Activated CD4-positive, alpha-beta T cell treated with anti-CD3 and anti-CD28 coated beads, Interleukin-2, Interleukin-4, amounts not matched to agents 100 ng/mL and 50 ng/mL, durations not matched to agents 16 hours and 8 hours (primary cell): ENCODE data around the gene SLC4A2.
"Not testable (repeated sequence)": the region's sequence is repeated elsewhere in the genome, so short reads cannot be mapped to it uniquely, and the experiment has no call there.

ENCODE experiments used
- DNase-seq: peaks from one replicate; pipeline ENCODE4 v3.0.0-alpha.2; 2020; ENCODE audit warnings: low spot score

The SLC4A2 gene

DNA sequence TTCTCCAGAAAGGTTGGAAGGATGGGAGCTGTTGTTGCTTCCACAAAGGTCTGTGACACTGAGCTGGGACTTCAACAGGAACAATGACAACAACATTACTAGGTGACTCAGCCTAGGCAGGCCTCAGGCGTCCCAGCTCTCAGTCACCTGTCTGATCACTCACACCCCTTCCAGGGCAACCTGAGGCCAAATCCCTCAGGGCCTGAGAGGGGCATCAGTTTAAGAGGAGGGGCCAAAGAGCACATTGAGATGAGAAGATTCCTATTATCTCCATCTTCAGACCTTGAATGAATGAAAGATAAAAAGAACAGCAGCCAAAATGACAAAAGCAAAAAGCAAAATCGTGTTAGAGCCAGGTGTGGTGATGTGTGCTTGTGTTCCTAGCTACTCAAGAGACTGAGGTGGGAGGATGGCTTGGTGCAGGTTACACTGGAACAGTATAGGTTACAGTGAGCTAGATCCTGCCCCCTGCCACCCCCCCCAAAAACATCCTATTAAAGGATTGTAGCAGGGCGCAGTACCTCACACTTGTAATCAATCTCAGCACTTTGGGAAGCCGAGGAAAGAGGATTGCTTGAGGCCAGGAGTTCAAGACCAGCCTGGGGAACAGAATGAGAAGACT is 34.8 kb upstream of the SLC4A2 start, which contains the start of gene ATG9B:
ATG9B (minus strand) TSS at position 60 of the 622 bp plus-strand sequence. CDS start 71 bp downstream, outside the sequence.
- DNase-seq = no peak

DNA sequence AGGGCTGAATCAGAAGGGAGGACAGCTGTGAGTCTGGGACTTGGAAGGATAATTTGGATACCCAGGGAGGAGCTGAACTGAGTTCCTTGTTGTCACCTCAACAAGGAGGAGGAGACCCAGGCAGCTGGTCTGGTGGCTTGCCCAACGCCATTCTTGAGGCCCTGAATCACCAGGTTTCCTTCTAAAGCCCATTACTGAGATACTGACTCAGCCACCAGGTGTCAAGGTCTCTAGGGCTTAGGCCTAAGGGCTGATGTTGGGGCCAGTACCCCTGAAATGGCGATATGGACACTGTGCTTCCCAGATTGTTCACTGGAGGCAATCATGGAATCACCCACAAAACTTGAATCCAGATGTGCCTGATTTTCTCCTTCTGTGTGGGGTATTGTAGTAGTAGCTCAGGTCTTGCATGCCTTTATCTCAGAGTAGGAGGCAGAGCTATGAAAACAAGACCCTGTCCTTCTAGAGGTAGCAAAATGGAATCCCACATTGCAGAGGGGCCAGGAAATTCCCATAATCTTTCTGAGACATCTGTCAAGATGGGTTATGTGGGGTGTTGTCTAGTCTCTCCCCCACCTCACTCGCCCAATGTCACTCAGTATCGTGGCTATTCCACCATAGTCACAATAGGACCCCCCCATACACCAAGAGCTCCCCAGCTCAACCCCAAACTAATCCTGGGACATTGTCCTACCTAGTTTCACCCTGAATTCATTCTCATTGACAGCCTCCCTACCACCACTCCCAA is 33.3 kb upstream of the SLC4A2 start:
- DNase-seq = no peak

DNA sequence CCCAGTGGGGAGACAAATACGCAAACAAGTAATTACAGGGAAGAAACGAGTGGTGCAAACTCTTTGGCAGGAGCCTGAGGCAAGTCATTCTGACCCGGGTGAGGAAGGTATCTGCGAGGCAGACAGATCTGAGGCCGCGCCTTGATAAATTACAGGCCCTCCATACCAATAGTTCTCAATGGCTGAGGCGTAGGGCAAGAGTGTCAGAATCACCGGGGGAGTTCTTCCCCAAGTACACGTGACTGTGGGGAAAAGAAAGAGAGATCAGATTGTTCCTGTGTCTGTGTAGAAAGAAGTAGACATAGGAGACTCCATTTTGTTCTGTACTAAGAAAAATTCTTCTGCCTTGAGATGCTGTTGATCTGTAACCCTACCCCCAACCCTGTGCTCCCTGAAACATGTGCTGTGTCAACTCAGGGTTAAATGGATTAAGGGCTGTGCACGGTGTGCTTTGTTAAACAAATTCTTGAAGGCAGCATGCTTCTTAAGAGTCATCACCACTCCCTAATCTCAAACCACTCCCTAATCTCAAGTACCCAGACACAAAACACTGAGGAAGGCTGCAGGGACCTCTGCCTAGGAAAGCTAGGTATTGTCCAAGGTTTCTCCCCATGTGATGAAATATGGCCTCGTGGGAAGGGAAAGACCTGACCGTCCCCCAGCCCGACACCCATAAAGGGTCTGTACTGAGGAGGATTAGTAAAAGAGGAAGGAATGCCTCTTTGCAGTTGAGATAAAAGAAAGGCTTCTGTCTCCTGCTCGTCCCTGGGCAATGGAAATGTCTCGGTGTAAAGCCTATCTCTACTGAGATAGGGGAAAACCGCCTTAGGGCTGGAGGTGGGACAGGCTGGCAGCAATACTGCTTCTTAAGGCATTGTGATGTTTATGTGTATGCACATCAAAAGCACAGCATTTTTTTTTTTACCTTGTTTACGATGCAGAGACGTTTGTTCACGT is 32.3 kb upstream of the SLC4A2 start:
- DNase-seq = not testable (repeated sequence)

DNA sequence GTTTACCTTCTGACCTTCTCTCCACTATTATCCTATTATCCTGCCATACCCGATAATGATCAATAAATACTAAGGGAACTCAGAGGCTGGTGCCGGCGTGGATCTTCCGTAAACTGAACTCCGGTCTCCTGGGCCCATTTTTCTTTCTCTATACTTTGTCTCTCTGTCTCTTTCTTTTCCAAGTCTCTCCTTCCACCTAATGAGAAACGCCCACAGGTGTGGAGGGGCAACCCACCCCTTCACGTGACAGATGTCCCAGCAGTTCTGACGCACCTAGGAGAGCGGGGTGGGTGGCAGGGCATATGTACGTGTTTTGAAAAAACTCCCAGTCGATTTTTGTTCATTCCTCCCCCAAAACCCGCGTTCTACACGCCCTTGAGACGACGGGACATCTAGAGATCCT is 31.7 kb upstream of the SLC4A2 start:
- not testable (repeated sequence) for DNase-seq

DNA sequence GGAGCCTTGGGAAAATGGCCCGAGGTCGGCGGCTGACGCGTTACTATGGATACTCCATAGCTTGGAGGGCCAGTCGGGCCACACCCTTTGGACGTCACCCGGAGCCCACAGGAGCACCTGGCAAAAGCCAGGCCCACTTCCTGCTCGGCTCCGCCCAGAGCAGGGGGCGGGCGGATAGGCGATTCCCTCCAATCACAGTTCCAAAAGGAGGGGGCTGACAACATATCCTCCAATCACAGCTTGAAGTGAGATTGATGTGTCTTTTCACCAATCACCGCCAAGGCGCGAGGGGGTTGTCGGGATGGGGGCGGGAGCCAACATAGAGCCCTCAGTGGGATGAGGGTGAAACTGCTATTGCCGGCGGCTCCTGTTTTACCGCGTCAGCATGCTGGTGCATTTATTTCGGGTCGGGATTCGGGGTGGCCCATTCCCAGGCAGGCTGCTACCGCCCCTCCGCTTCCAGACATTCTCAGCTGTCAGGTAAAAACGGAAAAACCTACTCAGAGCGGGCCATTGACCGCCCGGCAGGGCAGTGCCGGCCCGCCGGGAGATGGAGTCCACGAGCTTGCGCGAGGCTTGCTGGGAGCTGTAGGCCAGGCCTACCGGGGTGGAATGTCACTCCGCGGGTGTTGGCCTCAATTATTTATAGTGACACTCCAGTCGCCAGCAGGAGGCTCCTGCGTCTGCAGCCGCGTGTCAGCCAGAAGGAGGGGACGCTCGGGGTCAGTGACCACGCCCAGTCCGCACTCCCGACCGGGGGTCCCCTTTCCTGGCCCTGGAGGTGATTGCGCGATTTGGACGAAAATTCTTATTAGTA is 31.1 kb upstream of the SLC4A2 start, which contains the start of gene ABCB8:
ABCB8 (plus strand) TSS at position 320 of the 817 bp plus-strand sequence; CDS start at position 386, 66 bp downstream.
- DNase-seq = peak; percentile 100

DNA sequence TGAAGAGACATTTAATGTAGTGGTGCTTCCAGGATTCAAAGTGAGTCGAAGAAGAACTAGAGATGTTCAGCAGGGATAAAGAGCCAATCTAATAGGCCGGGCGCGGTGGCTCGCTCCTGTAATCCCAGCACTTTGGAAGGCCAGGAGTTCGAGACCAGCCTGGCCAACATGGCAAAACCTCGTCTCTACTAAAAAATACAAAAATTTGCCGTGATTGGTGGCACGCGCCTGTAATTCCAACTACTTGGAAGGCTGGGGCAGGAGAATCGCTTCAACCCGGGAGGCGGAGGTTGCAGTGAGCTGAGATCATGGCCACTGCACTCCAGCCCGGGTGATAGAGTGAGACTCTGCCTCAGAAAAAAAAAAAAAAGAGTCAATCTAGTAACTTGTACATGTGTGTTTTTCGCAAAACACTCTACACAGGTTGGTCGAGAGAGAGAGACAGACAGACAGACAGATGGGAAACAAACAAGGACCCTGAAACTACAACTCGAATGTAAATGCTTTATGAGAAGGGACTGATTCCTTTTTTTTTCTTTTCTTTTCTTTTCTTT is 30.4 kb upstream of the SLC4A2 start:
- DNase-seq = no peak

DNA sequence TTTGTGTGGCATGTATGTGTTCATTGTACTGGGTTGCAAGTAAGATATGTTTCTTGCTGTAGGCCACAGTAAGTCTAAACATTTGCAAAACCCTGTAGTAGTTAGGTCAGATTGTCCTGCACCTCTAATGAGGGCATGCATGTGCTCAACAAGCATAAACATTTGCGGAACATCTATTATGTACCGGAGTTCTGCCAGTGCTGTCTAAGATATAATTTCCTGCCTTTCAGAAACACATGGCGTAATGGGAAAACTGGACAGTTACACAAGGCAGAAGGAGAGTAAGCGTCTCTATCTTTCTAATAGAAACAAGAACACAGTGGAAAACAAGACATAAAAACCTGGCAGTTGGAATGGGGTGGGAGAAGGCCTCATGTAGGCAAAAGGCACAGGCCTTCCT is 28.4 kb upstream of the SLC4A2 start:
- DNase-seq = no peak

DNA sequence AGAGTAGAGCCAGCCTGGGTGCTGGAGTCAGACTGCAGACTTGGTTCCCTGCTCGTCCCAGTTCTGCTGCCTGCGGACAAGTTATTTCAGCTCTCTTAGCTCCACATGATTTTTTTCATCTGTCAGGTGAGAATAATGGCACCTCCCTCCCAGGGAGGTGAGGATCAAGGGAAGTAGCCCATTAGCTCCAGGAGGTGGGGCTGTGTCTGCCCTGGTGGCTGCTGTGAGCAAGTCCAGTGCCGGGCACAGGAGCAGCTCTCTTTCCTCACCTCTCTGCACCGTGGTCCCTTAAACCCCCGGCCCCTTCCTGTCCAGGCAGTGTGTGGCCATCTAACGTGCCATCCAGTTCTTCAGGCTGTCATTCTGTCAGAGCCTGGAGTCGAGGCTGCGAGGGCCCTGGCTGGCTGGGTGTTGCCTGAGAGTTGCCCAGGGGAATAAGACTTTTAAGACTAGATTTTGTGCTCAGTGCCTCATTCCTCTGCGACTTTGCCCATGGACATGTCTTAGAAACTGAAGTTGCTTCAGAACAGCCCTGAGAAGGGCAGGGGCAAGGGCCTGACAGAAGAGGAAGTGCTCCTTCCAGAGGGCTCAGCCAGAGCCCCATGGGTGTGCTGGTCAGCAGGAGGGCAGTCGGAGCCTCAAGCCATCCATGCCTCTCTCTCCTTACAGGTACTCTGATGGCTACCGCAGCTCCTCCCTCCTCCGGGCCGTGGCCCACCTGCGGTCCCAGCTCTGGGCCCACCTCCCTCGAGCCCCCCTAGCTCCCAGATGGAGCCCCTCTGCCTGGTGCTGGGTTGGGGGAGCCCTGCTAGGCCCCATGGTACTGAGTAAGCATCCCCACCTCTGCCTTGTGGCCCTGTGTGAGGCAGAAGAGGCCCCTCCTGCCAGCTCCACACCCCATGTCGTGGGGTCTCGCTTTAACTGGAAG is 26.2 kb upstream of the SLC4A2 start:
- DNase-seq = no peak

DNA sequence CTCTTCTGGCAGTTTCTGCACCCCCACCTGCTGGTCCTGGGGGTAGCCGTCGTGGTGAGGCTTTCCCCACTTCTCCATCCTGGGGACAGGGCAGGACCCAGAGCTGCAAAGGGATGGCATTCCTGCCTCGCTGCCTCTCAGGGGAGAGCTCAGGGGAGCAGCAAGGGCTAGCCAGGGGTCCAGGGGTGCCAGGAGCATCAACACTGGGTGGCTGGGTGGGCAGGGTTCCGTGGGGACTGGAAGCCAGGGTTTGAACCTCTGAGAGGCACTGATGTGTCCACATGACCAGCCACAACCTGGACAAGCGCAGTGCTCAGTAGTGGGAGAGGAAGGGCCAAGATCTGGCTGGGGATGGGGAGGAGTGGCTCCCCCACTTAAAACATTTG is 25.5 kb upstream of the SLC4A2 start:
- DNase-seq = no peak

DNA sequence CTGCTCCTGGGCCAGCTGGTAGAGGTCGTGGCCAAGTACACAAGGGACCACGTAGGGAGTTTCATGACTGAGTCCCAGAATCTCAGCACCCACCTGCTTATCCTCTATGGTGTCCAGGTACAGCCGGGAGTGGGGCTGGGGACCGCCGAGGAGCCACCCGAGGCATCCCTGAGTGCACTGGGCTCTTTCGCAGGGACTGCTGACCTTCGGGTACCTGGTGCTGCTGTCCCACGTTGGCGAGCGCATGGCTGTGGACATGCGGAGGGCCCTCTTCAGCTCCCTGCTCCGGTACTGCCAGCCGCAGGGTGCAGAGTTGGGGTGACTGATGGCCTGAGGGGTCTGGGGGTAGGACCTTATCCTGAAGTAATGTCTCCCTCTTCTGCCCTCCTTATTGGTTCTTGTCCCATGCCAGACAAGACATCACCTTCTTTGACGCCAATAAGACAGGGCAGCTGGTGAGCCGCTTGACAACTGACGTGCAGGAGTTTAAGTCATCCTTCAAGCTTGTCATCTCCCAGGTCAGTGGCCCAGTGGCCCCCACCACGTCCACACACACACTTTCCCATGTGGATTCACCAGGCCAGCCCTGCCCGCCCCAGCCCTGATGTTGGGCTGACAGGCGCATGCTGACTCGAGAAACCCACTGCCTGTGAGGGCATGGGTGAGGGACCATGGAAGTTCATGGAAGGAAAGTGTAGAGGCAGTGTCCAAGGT is 24.9 kb upstream of the SLC4A2 start:
- DNase-seq = no peak

DNA sequence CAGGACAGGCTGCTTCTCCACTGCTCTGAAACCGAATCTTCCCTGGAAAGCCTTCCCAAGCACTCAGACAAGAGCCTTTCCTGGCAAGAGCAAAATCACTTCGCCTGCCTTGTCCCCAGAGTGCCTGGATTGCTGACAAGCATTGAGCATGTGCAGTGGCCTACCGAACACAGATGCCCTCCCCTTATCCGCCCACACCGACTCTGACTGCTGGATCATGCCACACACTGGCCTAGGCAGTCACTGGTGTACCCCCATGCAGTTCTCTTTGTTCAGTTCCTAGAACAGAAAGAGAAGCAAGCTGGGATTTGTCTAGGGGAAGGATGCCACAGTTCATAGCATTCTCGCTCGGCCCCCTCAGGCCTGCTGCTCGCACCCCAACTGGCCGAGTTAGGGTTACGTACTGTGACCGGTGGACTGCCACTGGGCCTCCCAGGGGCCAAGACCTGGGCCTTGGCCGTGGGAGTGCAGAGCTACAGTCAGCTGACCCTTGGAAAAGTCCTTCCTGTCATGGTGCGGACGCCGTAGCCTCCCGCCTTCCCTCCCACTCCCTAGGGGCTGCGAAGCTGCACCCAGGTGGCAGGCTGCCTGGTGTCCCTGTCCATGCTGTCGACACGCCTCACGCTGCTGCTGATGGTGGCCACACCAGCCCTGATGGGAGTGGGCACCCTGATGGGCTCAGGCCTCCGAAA is 24.2 kb upstream of the SLC4A2 start:
- DNase-seq = no peak

DNA sequence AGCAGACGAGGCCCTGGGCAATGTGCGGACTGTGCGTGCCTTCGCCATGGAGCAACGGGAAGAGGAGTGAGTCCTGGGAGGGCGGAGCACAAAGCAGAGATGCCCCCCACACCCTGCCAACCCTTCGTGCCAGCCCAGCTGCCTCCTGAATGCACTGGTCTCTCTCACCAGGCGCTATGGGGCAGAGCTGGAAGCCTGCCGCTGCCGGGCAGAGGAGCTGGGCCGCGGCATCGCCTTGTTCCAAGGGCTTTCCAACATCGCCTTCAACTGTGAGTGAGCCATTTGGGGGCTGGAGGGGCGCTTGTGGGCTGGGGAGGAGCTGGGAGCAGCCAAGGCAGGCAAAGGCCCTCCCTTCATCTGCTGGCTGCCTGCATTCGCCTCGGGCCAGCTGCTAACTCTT is 23.5 kb upstream of the SLC4A2 start:
- no peak for DNase-seq

DNA sequence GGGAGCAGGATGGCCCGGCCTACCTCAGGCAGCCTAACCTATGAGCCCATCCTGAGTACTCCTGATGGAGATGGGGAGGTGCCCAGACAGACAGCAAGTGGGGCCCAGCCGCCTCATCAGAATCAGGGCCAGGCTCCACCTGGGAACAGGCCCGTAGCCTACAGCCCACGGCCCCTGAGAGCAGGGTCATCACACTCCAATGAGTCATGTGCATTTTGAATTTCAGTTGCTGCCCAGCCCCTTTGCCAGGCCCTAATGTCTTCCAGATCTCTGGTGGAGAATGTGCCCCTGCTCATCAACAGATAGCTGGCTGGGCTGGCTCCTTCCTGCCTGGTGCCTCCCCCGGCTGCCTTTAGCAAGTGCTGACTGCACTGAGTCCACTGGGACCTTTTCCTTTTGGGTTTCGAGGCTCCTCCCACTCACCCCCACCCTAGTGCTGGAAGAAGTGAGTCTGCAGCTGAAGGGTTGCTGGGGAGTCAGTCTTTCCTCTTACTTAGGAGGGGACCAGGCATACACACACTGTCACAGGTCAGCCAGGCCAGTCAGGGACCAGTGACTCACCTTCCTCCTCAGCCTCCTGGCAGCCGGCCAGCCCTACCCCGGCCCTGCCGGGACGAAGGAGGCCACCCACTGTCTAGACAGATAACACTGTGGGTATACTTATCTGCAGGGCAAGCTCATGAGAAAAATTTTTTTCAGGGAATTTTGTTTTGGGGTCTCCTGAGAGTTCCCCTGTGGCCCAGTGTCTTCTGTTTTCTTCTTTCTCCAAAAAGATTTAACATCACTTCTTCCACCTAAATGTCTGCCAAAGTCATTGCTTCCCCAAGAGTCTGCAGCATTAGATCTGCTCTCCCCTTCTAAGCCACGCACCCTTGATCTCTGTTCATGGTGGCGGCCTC is 20.2 kb upstream of the SLC4A2 start:
- peak; percentile 51 for DNase-seq

DNA sequence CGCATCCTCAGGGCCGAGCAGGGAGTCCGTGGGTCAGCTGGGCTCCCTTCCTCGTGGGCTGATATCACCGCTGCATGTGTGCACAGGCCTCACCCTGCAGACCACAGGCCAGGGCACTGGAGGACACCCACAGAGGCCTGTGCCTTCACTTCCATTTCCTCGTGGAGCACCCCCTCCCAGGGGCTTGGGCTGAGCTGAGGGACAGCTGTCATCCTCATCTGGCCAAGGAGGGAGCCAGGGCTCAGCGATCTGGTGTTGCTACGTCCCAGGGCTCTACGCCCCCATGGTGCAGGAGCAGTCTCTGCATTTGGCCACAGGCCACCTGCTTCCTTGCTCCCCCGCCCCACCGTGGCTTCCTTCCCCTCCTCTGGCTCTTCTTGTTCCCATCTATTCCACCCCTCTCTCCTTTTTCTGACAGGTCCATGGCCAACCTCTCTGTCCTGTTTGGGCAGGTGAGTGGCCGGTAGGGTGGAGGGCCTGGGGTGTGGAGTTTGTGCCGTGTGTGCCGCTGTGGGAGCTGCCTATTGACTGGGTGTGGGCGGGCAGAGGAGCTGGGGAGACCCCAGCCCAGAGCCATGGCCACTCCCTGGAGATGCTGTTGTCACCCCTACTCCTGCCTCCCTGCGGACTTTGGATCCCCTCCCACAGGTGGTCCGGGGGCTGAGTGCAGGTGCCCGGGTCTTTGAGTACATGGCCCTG is 19.4 kb upstream of the SLC4A2 start:
- no peak for DNase-seq

DNA sequence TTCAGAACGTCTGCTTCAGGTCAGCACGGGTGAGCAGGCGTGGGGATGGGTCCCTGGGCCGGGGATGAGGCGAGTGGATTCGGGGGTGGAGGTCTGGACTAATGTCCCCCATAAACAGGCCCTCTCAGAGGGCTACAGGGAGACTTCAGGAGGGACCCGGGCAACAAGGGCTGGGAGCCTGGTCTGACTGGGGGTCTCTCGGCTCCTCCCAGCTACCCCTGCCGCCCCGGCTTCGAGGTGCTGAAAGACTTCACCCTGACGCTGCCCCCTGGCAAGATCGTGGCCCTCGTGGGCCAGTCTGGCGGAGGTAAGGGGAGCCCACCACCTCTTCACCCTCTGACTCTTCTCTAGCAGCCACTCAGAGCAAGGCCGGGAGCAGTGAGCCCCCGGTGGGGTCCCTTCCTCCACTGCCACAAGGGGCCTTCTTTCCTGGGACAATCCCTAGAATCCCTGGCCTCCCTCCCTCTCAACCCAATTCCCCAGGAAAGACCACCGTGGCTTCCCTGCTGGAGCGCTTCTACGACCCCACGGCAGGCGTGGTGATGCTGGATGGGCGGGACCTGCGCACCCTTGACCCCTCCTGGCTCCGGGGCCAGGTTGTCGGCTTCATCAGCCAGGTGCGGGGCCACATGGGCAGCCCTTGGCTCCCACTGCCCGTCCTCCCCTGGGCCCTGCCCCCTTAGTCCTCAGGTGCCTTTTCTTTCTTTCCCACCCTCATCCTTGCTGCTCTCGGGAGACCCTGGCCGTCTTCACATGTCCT is 18.6 kb upstream of the SLC4A2 start:
- DNase-seq = no peak

DNA sequence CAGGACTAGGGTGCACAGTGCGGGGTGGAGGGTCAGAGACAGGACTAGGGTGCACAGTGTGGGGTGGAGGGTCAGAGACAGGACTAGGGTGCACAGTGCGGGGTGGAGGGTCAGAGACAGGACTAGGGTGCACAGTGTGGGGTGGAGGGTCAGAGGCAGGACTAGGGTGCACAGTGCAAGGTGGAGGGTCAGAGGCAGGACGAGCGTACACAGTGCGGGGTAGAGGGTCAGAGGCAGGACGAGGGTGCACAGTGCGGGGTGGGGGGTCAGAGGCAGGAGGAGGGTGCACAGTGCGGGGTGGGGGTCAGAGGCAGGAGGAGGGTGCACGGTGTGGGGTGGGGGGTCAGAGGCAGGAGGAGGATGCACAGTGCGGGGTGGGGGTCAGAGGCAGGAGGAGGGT is 15.9 kb upstream of the SLC4A2 start:
- not testable (repeated sequence) for DNase-seq
